ENCODE data around the gene RNF207. TPM values are rescaled to one million over a fixed set of nuclear protein-coding genes. Genes with fewer than 3 reads are reported as not detected.

Gene RNF207
- 1 to 10 TPM; 3.6 to 8.4 (median 5.9) TPM for total RNA-seq

GRCh38 chr1:6205849-6206519 is at the start of gene RNF207:
Gene RNF207, plus strand, starts transcription at chr1:6206119. Its CDS starts 417 bp downstream, at chr1:6206536.
- TF ChIP-seq CTCF (IDR thresholded peaks at IDR 0.05; ENCODE audit: low read depth), result no peak

- no peak for TF ChIP-seq CTCF (IDR thresholded peaks at IDR 0.05; ENCODE audit: low read depth)
Measured at GRCh38 chr1:6157132-6157527, 48.8 kb upstream of the RNF207 start.

GRCh38 chr1:6157528-6158174 is 48.3 kb upstream of the RNF207 start:
- TF ChIP-seq CTCF (IDR thresholded peaks at IDR 0.05; ENCODE audit: low read depth), result no peak

- no peak for TF ChIP-seq CTCF (IDR thresholded peaks at IDR 0.05; ENCODE audit: low read depth)
Measured at GRCh38 chr1:6158181-6158580, 47.7 kb upstream of the RNF207 start.

GRCh38 chr1:6162341-6162740 is 43.6 kb upstream of the RNF207 start:
- no peak for TF ChIP-seq CTCF (IDR thresholded peaks at IDR 0.05; ENCODE audit: low read depth)

GRCh38 chr1:6162773-6163172 is 43.1 kb upstream of the RNF207 start:
- no peak for TF ChIP-seq CTCF (IDR thresholded peaks at IDR 0.05; ENCODE audit: low read depth)

- TF ChIP-seq CTCF (IDR thresholded peaks at IDR 0.05; ENCODE audit: low read depth), result no peak
Measured at GRCh38 chr1:6163191-6163972, 42.5 kb upstream of the RNF207 start.
